ENCODE measurements around the gene SYCP2L. TPM values are rescaled to one million over a fixed set of nuclear protein-coding genes. Genes with fewer than 3 reads are reported as not detected.
"Not testable (repeated sequence)": the region's sequence is repeated elsewhere in the genome, so short reads cannot be mapped to it uniquely, and the experiment has no call there.

The SYCP2L gene
- total RNA-seq, 2 experiments from 2014 or later: not detected

- H3K9me3 Mint-ChIP-seq: no peaks in the 10 kb centered on the region
- intact Hi-C loops (cut with micrococcal nuclease): no loop called here
- DNase-seq: no peak
- CTCF ChIA-PET: interaction anchor here (0.7 kb wide), 1 partner anchor 402 kb away, joined by 4 read pairs; no protein-coding TSS in a partner anchor
- H3K27ac Mint-ChIP-seq: no peak overlapping the region
- peaks cover 16% of the 10 kb centered on the region for H3K4me1 Mint-ChIP-seq (ENCODE audit: low read depth)
- no peak overlapping the region for H3K4me3 Mint-ChIP-seq
- H3K36me3 Mint-ChIP-seq (ENCODE audit: low read depth): no peaks in the 10 kb centered on the region
- H3K27me3 Mint-ChIP-seq (ENCODE audit: low read depth): peaks cover 67% of the 10 kb centered on the region
Observed at GRCh38 chr6:10882657-10883171, 4.1 kb upstream of the SYCP2L start.

GRCh38 chr6:10883312-10884244 lies 3.3 kb upstream of the SYCP2L start:
- Mint-ChIP-seq H3K27me3 (ENCODE audit: low read depth) (peaks cover 74% of the 10 kb centered on the region), H3K9me3 (no peaks in the 10 kb centered on the region), H3K4me1 (ENCODE audit: low read depth) (peaks cover 18% of the 10 kb centered on the region), H3K4me3 (no peak overlapping the region), H3K36me3 (ENCODE audit: low read depth) (no peaks in the 10 kb centered on the region), H3K27ac (no peak overlapping the region)
- DNase-seq: no peak
- intact Hi-C loops (cut with micrococcal nuclease): no loop called here
- CTCF ChIA-PET: interaction anchor here (0.6 to 0.7 kb wide), 2 partner anchors 403 to 1574 kb away, joined by 4 read pairs; no protein-coding TSS in a partner anchor

- Mint-ChIP-seq H3K4me3 (no peak overlapping the region), H3K36me3 (ENCODE audit: low read depth) (no peaks in the 10 kb centered on the region), H3K27ac (no peak overlapping the region), H3K9me3 (no peaks in the 10 kb centered on the region), H3K4me1 (ENCODE audit: low read depth) (peaks cover 18% of the 10 kb centered on the region), H3K27me3 (ENCODE audit: low read depth) (peaks cover 76% of the 10 kb centered on the region)
- CTCF ChIA-PET: interaction anchor here (0.6 kb wide), 1 partner anchor 1575 kb away, joined by 4 read pairs; no protein-coding TSS in a partner anchor
- no peak for DNase-seq
- intact Hi-C loops (cut with micrococcal nuclease): no loop called here
Observed at GRCh38 chr6:10884245-10884972, 2.4 kb upstream of the SYCP2L start.

GRCh38 chr6:10886365-10886690 lies 524 bp upstream of the SYCP2L start:
- peak overlapping the region; percentile 60 for H3K4me3 Mint-ChIP-seq
- CTCF ChIA-PET: interaction anchor here (1.1 kb wide), 1 partner anchor 84 kb away, joined by 3 read pairs; no protein-coding TSS in a partner anchor

GRCh38 chr6:10890151-10890550 lies 3.3 kb downstream of the SYCP2L start:
- H3K4me1 Mint-ChIP-seq (ENCODE audit: low read depth): peaks cover 6% of the 10 kb centered on the region
- H3K27ac Mint-ChIP-seq: no peak overlapping the region
- H3K4me3 Mint-ChIP-seq: no peak overlapping the region
- no peak for DNase-seq
- intact Hi-C loops (cut with micrococcal nuclease): no loop called here
- no peaks in the 10 kb centered on the region for H3K36me3 Mint-ChIP-seq (ENCODE audit: low read depth)
- CTCF ChIA-PET: no interaction called here
- H3K9me3 Mint-ChIP-seq: no peaks in the 10 kb centered on the region
- peaks cover 48% of the 10 kb centered on the region for H3K27me3 Mint-ChIP-seq (ENCODE audit: low read depth)

More at GRCh38 chr6:10886365-10886690, 524 bp upstream of the SYCP2L start:
- Mint-ChIP-seq H3K4me1 (ENCODE audit: low read depth) (peaks cover 18% of the 10 kb centered on the region), H3K27me3 (ENCODE audit: low read depth) (peaks cover 71% of the 10 kb centered on the region)
- not testable (repeated sequence) for H3K9me3 Mint-ChIP-seq; H3K27ac Mint-ChIP-seq; DNase-seq; H3K36me3 Mint-ChIP-seq (ENCODE audit: low read depth)
- intact Hi-C loops (cut with micrococcal nuclease): loop anchor here (2.0 kb wide), 1 partner anchor 48 kb away; the partner anchor contains the start of gene MAK

GRCh38 chr6:10891960-10892359 lies 5.1 kb downstream of the SYCP2L start:
- no peak overlapping the region for H3K27ac Mint-ChIP-seq
- intact Hi-C loops (cut with micrococcal nuclease): no loop called here
- peaks cover 4% of the 10 kb centered on the region for H3K4me1 Mint-ChIP-seq (ENCODE audit: low read depth)
- peaks cover 41% of the 10 kb centered on the region for H3K27me3 Mint-ChIP-seq (ENCODE audit: low read depth)
- H3K4me3 Mint-ChIP-seq: no peak overlapping the region
- H3K36me3 Mint-ChIP-seq (ENCODE audit: low read depth): no peaks in the 10 kb centered on the region
- CTCF ChIA-PET: no interaction called here
- no peak for DNase-seq
- H3K9me3 Mint-ChIP-seq: no peaks in the 10 kb centered on the region

GRCh38 chr6:10894958-10895357 lies 8.1 kb downstream of the SYCP2L start:
- CTCF ChIA-PET: interaction anchor here (0.9 kb wide), 1 partner anchor 467 kb away, joined by 3 read pairs; no protein-coding TSS in a partner anchor
- Mint-ChIP-seq H3K36me3 (ENCODE audit: low read depth) (no peaks in the 10 kb centered on the region), H3K4me3 (no peak overlapping the region), H3K9me3 (no peaks in the 10 kb centered on the region), H3K4me1 (ENCODE audit: low read depth) (no peaks in the 10 kb centered on the region), H3K27ac (no peak overlapping the region), H3K27me3 (ENCODE audit: low read depth) (peaks cover 21% of the 10 kb centered on the region)
- DNase-seq: no peak
- intact Hi-C loops (cut with micrococcal nuclease): no loop called here

- CTCF ChIA-PET: no interaction called here
- DNase-seq: no peak
- H3K27ac Mint-ChIP-seq: no peak overlapping the region
- H3K36me3 Mint-ChIP-seq (ENCODE audit: low read depth): no peaks in the 10 kb centered on the region
- intact Hi-C loops (cut with micrococcal nuclease): no loop called here
- no peak overlapping the region for H3K4me3 Mint-ChIP-seq
- no peaks in the 10 kb centered on the region for H3K9me3 Mint-ChIP-seq
- H3K4me1 Mint-ChIP-seq (ENCODE audit: low read depth): no peaks in the 10 kb centered on the region
- H3K27me3 Mint-ChIP-seq (ENCODE audit: low read depth): peaks cover 13% of the 10 kb centered on the region
Observed at GRCh38 chr6:10896691-10897090, 9.8 kb downstream of the SYCP2L start.

GRCh38 chr6:10901770-10902169 lies 14.9 kb downstream of the SYCP2L start:
- intact Hi-C loops (cut with micrococcal nuclease): no loop called here

GRCh38 chr6:10904015-10904414 lies 17.2 kb downstream of the SYCP2L start:
- no peaks in the 10 kb centered on the region for H3K4me1 Mint-ChIP-seq (ENCODE audit: low read depth)
- H3K9me3 Mint-ChIP-seq: no peaks in the 10 kb centered on the region
- H3K4me3 Mint-ChIP-seq: no peak overlapping the region
- DNase-seq: no peak
- CTCF ChIA-PET: no interaction called here
- intact Hi-C loops (cut with micrococcal nuclease): no loop called here
- no peak overlapping the region for H3K27ac Mint-ChIP-seq
- no peaks in the 10 kb centered on the region for H3K36me3 Mint-ChIP-seq (ENCODE audit: low read depth)
- peaks cover 4% of the 10 kb centered on the region for H3K27me3 Mint-ChIP-seq (ENCODE audit: low read depth)

More at GRCh38 chr6:10901770-10902169, 14.9 kb downstream of the SYCP2L start:
- Mint-ChIP-seq H3K4me3 (no peak overlapping the region), H3K9me3 (no peaks in the 10 kb centered on the region), H3K36me3 (ENCODE audit: low read depth) (no peaks in the 10 kb centered on the region), H3K4me1 (ENCODE audit: low read depth) (no peaks in the 10 kb centered on the region), H3K27ac (no peak overlapping the region), H3K27me3 (ENCODE audit: low read depth) (peaks cover 4% of the 10 kb centered on the region)
- CTCF ChIA-PET: no interaction called here
- DNase-seq: no peak

- no peaks in the 10 kb centered on the region for H3K27me3 Mint-ChIP-seq (ENCODE audit: low read depth)
- no peak overlapping the region for H3K27ac Mint-ChIP-seq
- CTCF ChIA-PET: no interaction called here
- no peaks in the 10 kb centered on the region for H3K9me3 Mint-ChIP-seq
- intact Hi-C loops (cut with micrococcal nuclease): no loop called here
- no peak for DNase-seq
- H3K4me1 Mint-ChIP-seq (ENCODE audit: low read depth): no peaks in the 10 kb centered on the region
- H3K36me3 Mint-ChIP-seq (ENCODE audit: low read depth): no peaks in the 10 kb centered on the region
- no peak overlapping the region for H3K4me3 Mint-ChIP-seq
Observed at GRCh38 chr6:10908228-10908627, 21.4 kb downstream of the SYCP2L start.

GRCh38 chr6:10919520-10919919 lies 32.7 kb downstream of the SYCP2L start:
- intact Hi-C loops (cut with micrococcal nuclease); H3K4me3 Mint-ChIP-seq; DNase-seq; H3K36me3 Mint-ChIP-seq (ENCODE audit: low read depth); H3K4me1 Mint-ChIP-seq (ENCODE audit: low read depth); CTCF ChIA-PET; H3K27ac Mint-ChIP-seq; H3K9me3 Mint-ChIP-seq: not testable (repeated sequence)
- H3K27me3 Mint-ChIP-seq (ENCODE audit: low read depth): peaks cover 16% of the 10 kb centered on the region
